ENCODE results near the gene GPER1. TPM values are rescaled to one million over a fixed set of nuclear protein-coding genes. Genes with fewer than 3 reads are reported as not detected.

GPER1 gene
- total and polyA plus RNA-seq, 4 donors = 3.7 to 7.7 (median 6.3) TPM

DNA sequence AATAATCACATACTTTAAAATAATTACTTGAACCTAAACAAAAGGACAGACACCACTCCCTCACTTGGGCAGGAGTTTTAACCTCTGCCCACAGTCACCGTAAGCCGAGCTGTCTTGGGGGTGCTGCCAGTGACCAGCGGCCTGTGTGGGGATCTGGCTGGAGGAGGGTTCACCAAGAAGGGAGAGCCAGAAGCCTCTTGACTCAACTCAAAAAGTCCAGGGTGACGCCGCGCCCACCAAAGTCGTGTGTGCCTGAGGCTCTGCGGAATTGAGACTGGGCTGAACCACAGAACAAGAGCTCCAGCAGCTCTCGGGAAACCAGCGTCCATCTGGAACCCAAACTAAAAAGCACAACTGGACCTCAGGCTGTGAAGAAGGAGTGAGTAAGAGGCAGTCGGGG lies 36.3 kb downstream of the GPER1 start:
- Histone ChIP-seq H3K27me3 (ENCODE audit: control insufficient read depth in 3 of 3, insufficient read depth in 3 of 3, low read length in 2 of 3) (no peaks in the 10 kb centered on the region), H3K4me3 (no peak overlapping the region), H3K36me3 (ENCODE audit: control insufficient read depth in 4 of 4, insufficient read depth in 4 of 4, low read length in 4 of 4) (peaks cover 0 to 9% (median 1%) of the 10 kb centered on the region in 4 donors), H3K9me3 (ENCODE audit: control insufficient read depth in 4 of 4, insufficient read depth in 3 of 4, low read length in 3 of 4) (no peaks in the 10 kb centered on the region), H3K9ac (ENCODE audit: insufficient read depth in 1 of 2, low read length in 2 of 2) (no peak overlapping the region), H3K4me1 (ENCODE audit: control insufficient read depth in 5 of 5, insufficient read depth in 5 of 5, low read length in 5 of 5) (peaks cover 0 to 8% (median 0%) of the 10 kb centered on the region in 5 donors), H3K27ac (ENCODE audit: low read depth in 1 of 2, low read length in 1 of 2) (peak overlapping the region; percentile 6 to 62)
- DNase-seq = no peak
- TF ChIP-seq, protein P1, sequence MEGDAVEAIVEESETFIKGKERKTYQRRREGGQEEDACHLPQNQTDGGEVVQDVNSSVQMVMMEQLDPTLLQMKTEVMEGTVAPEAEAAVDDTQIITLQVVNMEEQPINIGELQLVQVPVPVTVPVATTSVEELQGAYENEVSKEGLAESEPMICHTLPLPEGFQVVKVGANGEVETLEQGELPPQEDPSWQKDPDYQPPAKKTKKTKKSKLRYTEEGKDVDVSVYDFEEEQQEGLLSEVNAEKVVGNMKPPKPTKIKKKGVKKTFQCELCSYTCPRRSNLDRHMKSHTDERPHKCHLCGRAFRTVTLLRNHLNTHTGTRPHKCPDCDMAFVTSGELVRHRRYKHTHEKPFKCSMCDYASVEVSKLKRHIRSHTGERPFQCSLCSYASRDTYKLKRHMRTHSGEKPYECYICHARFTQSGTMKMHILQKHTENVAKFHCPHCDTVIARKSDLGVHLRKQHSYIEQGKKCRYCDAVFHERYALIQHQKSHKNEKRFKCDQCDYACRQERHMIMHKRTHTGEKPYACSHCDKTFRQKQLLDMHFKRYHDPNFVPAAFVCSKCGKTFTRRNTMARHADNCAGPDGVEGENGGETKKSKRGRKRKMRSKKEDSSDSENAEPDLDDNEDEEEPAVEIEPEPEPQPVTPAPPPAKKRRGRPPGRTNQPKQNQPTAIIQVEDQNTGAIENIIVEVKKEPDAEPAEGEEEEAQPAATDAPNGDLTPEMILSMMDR (IDR thresholded peaks at IDR 0.05; ENCODE audit: control extremely low read depth, extremely low read depth) = no peak
- ATAC-seq (ENCODE audit: insufficient read depth, low FRiP score) = no peak
- 70 to 84% methylated on average over 11 of the region's 11 CpGs for WGBS, 2 donors

DNA sequence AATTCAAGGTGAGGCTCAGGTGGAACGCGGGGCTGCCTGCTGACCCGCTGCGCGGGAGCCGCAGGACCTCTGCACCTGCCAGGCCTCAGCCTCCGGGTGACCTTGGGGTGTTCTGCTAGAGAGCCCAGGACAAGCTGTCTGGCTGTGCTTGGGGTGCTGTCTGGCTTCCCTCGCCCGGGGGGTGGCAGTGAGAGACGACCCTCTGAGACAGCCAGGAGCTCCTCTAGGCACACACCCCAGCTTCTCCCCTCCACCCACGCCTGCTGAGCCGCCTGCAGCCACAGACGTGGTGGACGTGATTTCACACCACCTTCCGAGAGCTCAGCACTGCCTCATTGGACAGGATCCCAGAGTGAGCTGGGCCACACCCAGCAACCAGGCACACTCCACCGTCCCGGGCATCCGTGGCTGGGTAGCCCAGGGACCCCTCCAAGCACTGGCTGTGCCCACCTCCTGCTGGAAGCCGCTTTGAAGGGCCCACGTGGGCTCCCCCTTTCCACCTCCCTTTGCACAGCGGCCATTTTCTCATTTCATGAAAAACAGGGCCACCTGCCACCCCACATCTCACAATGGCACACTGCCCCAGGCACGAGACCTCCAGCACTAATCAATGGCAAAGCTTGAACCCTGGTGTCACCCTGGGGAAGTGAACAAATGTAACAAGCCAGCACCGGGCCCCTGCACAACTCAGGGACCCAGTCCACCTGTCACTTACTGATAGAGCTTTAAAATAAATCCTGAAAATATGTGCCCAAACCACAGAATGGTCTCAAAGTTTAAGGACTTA lies 37.1 kb downstream of the GPER1 start:
- WGBS, 2 donors = 76 to 87% methylated on average over 23 of the region's 23 CpGs
- ATAC-seq (ENCODE audit: insufficient read depth, low FRiP score) (no peak), DNase-seq (no peak)
- H3K4me1 ChIP-seq (ENCODE audit: control insufficient read depth in 5 of 5, insufficient read depth in 5 of 5, low read length in 5 of 5) = peaks cover 0 to 8% (median 0%) of the 10 kb centered on the region in 5 donors
- H3K4me3 ChIP-seq = no peak overlapping the region
- no peaks in the 10 kb centered on the region for H3K27me3 ChIP-seq (ENCODE audit: control insufficient read depth in 3 of 3, insufficient read depth in 3 of 3, low read length in 2 of 3)
- no peak overlapping the region for H3K9ac ChIP-seq (ENCODE audit: insufficient read depth in 1 of 2, low read length in 2 of 2)
- TF ChIP-seq, protein P1 (IDR thresholded peaks at IDR 0.05; ENCODE audit: control extremely low read depth, extremely low read depth) = no peak
- no peaks in the 10 kb centered on the region for H3K9me3 ChIP-seq (ENCODE audit: control insufficient read depth in 4 of 4, insufficient read depth in 3 of 4, low read length in 3 of 4)
- H3K36me3 ChIP-seq (ENCODE audit: control insufficient read depth in 4 of 4, insufficient read depth in 4 of 4, low read length in 4 of 4) = peaks cover 0 to 9% (median 1%) of the 10 kb centered on the region in 4 donors
- H3K27ac ChIP-seq (ENCODE audit: low read depth in 1 of 2, low read length in 1 of 2) = no peak overlapping the region

DNA sequence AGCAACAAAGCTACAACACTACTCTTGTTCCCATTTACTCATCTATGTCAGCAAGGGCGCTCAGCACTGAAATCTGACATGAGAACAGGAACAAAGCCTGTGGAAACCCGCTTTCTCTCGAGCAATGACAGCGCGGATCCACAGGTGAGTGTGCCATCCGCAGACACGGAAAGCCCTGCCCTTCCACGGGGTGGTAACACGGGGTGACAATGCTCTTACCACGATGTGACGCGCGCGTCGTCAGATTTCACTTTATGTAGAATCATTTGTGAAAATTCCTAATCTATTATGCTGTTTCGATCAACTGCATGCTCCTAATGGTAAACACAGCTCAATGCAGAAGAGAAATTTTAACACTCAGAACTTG lies 37.7 kb downstream of the GPER1 start:
- H3K9me3 ChIP-seq (ENCODE audit: control insufficient read depth in 4 of 4, insufficient read depth in 3 of 4, low read length in 3 of 4) = no peaks in the 10 kb centered on the region
- H3K4me1 ChIP-seq (ENCODE audit: control insufficient read depth in 5 of 5, insufficient read depth in 5 of 5, low read length in 5 of 5) = peaks cover 0 to 8% (median 0%) of the 10 kb centered on the region in 5 donors
- no peak overlapping the region for H3K4me3 ChIP-seq
- H3K36me3 ChIP-seq (ENCODE audit: control insufficient read depth in 4 of 4, insufficient read depth in 4 of 4, low read length in 4 of 4) = peaks cover 0 to 9% (median 1%) of the 10 kb centered on the region in 4 donors
- H3K27ac ChIP-seq (ENCODE audit: low read depth in 1 of 2, low read length in 1 of 2) = no peak overlapping the region
- 94 to 97% methylated on average over 16 of the region's 16 CpGs for WGBS, 2 donors
- no peak overlapping the region for H3K9ac ChIP-seq (ENCODE audit: insufficient read depth in 1 of 2, low read length in 2 of 2)
- no peak for DNase-seq
- ATAC-seq (ENCODE audit: insufficient read depth, low FRiP score) = no peak
- TF ChIP-seq, protein P1 (IDR thresholded peaks at IDR 0.05; ENCODE audit: control extremely low read depth, extremely low read depth) = no peak
- H3K27me3 ChIP-seq (ENCODE audit: control insufficient read depth in 3 of 3, insufficient read depth in 3 of 3, low read length in 2 of 3) = no peaks in the 10 kb centered on the region

Data from lung (tissue), 12 donors.